ENCODE data around the gene KSR2. TPM values are rescaled to one million over a fixed set of nuclear protein-coding genes. Genes with fewer than 3 reads are reported as not detected.

The KSR2 gene
- total RNA-seq, 1 experiment from 2014 or later = 0.15 TPM

GRCh38 chr12:117516034-117516433 lies 452.8 kb downstream of the KSR2 start:
- Histone ChIP-seq H3K4me3 (ENCODE audit: low read depth in 2 of 2, low read length in 2 of 2) (no peak overlapping the region), H3K9me3 (ENCODE audit: control insufficient read depth, insufficient read depth, low read depth, low read length) (no peaks in the 10 kb centered on the region), H3K27me3 (ENCODE audit: control insufficient read depth, insufficient read depth, low read length) (peaks cover 3% of the 10 kb centered on the region; the same call in 1 of the 2 replicates), H3K36me3 (ENCODE audit: control insufficient read depth, insufficient read depth, low read length) (no peaks in the 10 kb centered on the region), H3K27ac (ENCODE audit: low read length) (no peak overlapping the region), H3K4me1 (ENCODE audit: control insufficient read depth, insufficient read depth, low read length) (no peaks in the 10 kb centered on the region)
- BruUV-seq (replicated peaks) = no TSS peak
- intact Hi-C loops (cut with micrococcal nuclease; ENCODE audit: unreplicated experiment) = no loop called here
- CTCF ChIA-PET = no interaction called here
- ATAC-seq = no peak
- TF ChIP-seq REST (IDR thresholded peaks at IDR 0.05; ENCODE audit: insufficient read depth in 1 of 2, low read depth in 2 of 2, low read length in 1 of 2) (no peak), TCF7L2 (IDR thresholded peaks at IDR 0.05; ENCODE audit: low read depth, low read length) (no peak), CTCF (IDR thresholded peaks at IDR 0.05) (no peak), SIN3A (IDR thresholded peaks at IDR 0.05; ENCODE audit: borderline replicate concordance, insufficient read depth, low read depth, low read length) (no peak), POLR2AphosphoS5 (IDR thresholded peaks at IDR 0.05; ENCODE audit: low read depth, low read length) (no peak)
- no peak for DNase-seq (ENCODE audit: low read depth, low spot score)
- in situ Hi-C loops (cut with HindIII; ENCODE audit: low pct_unique_long_range_greater_than_20kb, low sequenced_read_pairs) = no loop called here
- POLR2A ChIA-PET = no interaction called here

GRCh38 chr12:117514016-117514415 lies 454.8 kb downstream of the KSR2 start:
- POLR2A ChIA-PET = no interaction called here
- no peaks in the 10 kb centered on the region for H3K4me1 ChIP-seq (ENCODE audit: control insufficient read depth, insufficient read depth, low read length)
- intact Hi-C loops (cut with micrococcal nuclease; ENCODE audit: unreplicated experiment) = no loop called here
- H3K9me3 ChIP-seq (ENCODE audit: control insufficient read depth, insufficient read depth, low read depth, low read length) = no peaks in the 10 kb centered on the region
- DNase-seq (ENCODE audit: low read depth, low spot score) (no peak), ATAC-seq (no peak)
- no peaks in the 10 kb centered on the region for H3K36me3 ChIP-seq (ENCODE audit: control insufficient read depth, insufficient read depth, low read length)
- CTCF ChIA-PET = no interaction called here
- no peak overlapping the region for H3K4me3 ChIP-seq (ENCODE audit: low read depth in 2 of 2, low read length in 2 of 2)
- no TSS peak for BruUV-seq (replicated peaks)
- TF ChIP-seq REST (IDR thresholded peaks at IDR 0.05; ENCODE audit: insufficient read depth in 1 of 2, low read depth in 2 of 2, low read length in 1 of 2) (no peak), TCF7L2 (IDR thresholded peaks at IDR 0.05; ENCODE audit: low read depth, low read length) (no peak), POLR2AphosphoS5 (IDR thresholded peaks at IDR 0.05; ENCODE audit: low read depth, low read length) (no peak), SIN3A (IDR thresholded peaks at IDR 0.05; ENCODE audit: borderline replicate concordance, insufficient read depth, low read depth, low read length) (no peak), CTCF (IDR thresholded peaks at IDR 0.05) (no peak)
- peaks cover 3% of the 10 kb centered on the region; the same call in 1 of the 2 replicates for H3K27me3 ChIP-seq (ENCODE audit: control insufficient read depth, insufficient read depth, low read length)
- in situ Hi-C loops (cut with HindIII; ENCODE audit: low pct_unique_long_range_greater_than_20kb, low sequenced_read_pairs) = no loop called here
- H3K27ac ChIP-seq (ENCODE audit: low read length) = no peak overlapping the region
